Spleen (tissue), 11 donors: Measurements from ENCODE around the gene CSTB. TPM values are rescaled to one million over a fixed set of nuclear protein-coding genes. Genes with fewer than 3 reads are reported as not detected.
A peak's percentile ranks its signal among the peaks of the same experiment; 100 is the strongest.

Source experiments
- DNase-seq: peaks from one replicate; pipeline ENCODE4 v3.0.0-alpha.2; 2020
- H3K27ac ChIP-seq, 8 donors: fragments of 200-600 bp; sonication (generic) in 7 of 8; 1 replicate in 4 of 8; 2 replicates in 4 of 8; pipeline versions ENCODE4 v1.5.0 to v1.8.0; 2016 to 2021; ENCODE audit warnings: inconsistent platforms in 4 of 8, mild to moderate bottlenecking in 4 of 8, moderate library complexity in 1 of 8
- H3K27me3 ChIP-seq, 7 donors: fragments of 200-600 bp; sonication (generic) in 6 of 7; replicated peaks in 1 of 7; 1 replicate in 4 of 7; 2 replicates in 3 of 7; pipeline versions ENCODE4 v1.5.0 to v1.8.0; 2016 to 2021; ENCODE audit warnings: inconsistent platforms in 3 of 7, mild to moderate bottlenecking in 1 of 7
- H3K36me3 ChIP-seq, 6 donors: fragments of 200-600 bp; sonication (generic) in 5 of 6; 1 replicate in 4 of 6; 2 replicates in 2 of 6; pipeline versions ENCODE4 v1.5.0 to v1.8.0; 2016 to 2021; ENCODE audit warnings: inconsistent platforms in 2 of 6
- H3K4me1 ChIP-seq, 6 donors: fragments of 200-600 bp; sonication (generic) in 5 of 6; 1 replicate in 3 of 6; 2 replicates in 3 of 6; pipeline versions ENCODE4 v1.5.0 to v1.8.0; 2016 to 2021; ENCODE audit warnings: inconsistent platforms in 3 of 6
- H3K4me3 ChIP-seq, 8 donors: fragments of 200-600 bp; sonication (generic) in 7 of 8; 1 replicate in 4 of 8; 2 replicates in 4 of 8; pipeline versions ENCODE4 v1.5.0 to v1.8.0; 2016 to 2021; ENCODE audit warnings: inconsistent platforms in 4 of 8, mild to moderate bottlenecking in 4 of 8, moderate library complexity in 2 of 8
- H3K9me3 ChIP-seq, 8 donors: fragments of 200-600 bp; sonication (generic) in 7 of 8; 1 replicate in 4 of 8; 2 replicates in 4 of 8; pipeline versions ENCODE4 v1.5.0 to v1.8.0; 2016 to 2021; ENCODE audit warnings: inconsistent platforms in 4 of 8
- CTCF ChIP-seq, 11 experiments: fragments of 200-600 bp in 7 of 11; fragments of 450-650 bp in 4 of 11; sonication (generic) in 4 of 11; IDR thresholded peaks in 8 of 11; conservative IDR thresholded peaks in 3 of 11; 1 replicate in 7 of 11; 2 replicates in 4 of 11; pipeline versions ENCODE4 v1.4.0 to v1.8.0; 2016 to 2021; ENCODE audit warnings: antibody characterized with exemption in 11 of 11, inconsistent platforms in 4 of 11, mild to moderate bottlenecking in 1 of 11
- POLR2A ChIP-seq, 3 donors: fragments of 450-650 bp; IDR thresholded peaks; one replicate each; pipeline ENCODE4 v1.5.1; 2017; ENCODE audit warnings: antibody characterized with exemption in 3 of 3, mild to moderate bottlenecking in 1 of 3
- POLR2AphosphoS5 ChIP-seq, 3 donors: sonication (generic); formaldehyde crosslinking; IDR thresholded peaks; one replicate each; pipeline ENCODE4 v1.5.1; 2017; ENCODE audit warnings: antibody characterized with exemption in 3 of 3
- WGBS, 5 donors: extraction: QIAGEN DNeasy Blood & Tissue Kit in 3 of 5; methylation state at CpG; one replicate each; pipeline versions ENCODE4 v1.1.5 to v1.1.7; 2013 to 2018; 5-methylcytosine and 5-hydroxymethylcytosine counted together
- intact Hi-C: fragments of 100-400 bp; cut with DNase I; formaldehyde crosslinking; loops from one replicate; pipeline ENCODE4 v1.15.0; 2023; ENCODE audit warnings: low total_unique reads
- polyA plus RNA-seq, 3 donors: library from polyadenylated mRNA; stranded (reverse); fragments of 200-250 nt; gene quantifications; one replicate each; pipeline ENCODE4 v1.2.1, GENCODE V29; 2013
- total RNA-seq, 7 donors: library from RNA; depleted of rRNA in 3 of 7; stranded (reverse); fragments of >200 nt in 3 of 7; fragmentation: NEBNext Ultra II Directional in 4 of 7; extraction: Animal tissue kit (Norgen Biotek cat#: 25700) in 4 of 7; gene quantifications; one replicate each; pipeline versions ENCODE4 v1.1.0 to v1.2.1, GENCODE V29; 2016 to 2021
- donor health status: healthy with polysubstance abuse.
- donor health status: DM: no; HTN: no; CAD: no; lungs with moderate emphysema.
- donor health status: DM: no; HTN: no; CAD: no.
- donor health status: Bipolar disorder and iron deficiency.
- donor health status: healthy.
- donor health status: DM: no; HTN: no; CAD: no.
- donor health status: DM: yes; HTN: yes; CAD: no.

Gene CSTB
- total and polyA plus RNA-seq, 10 donors = 10.5 to 93.8 (median 33.2) TPM

- Histone ChIP-seq H3K4me3 (peak overlapping the region; percentile 38 to 71 (median 48)), H3K27me3 (no peaks in the 10 kb centered on the region), H3K9me3 (no peaks in the 10 kb centered on the region), H3K36me3 (peaks cover 0 to 31% (median 5%) of the 10 kb centered on the region in 6 donors), H3K4me1 (peaks cover 35 to 100% (median 73%) of the 10 kb centered on the region in 6 donors), H3K27ac (peak overlapping the region; percentile 72 to 88 (median 80))
- TF ChIP-seq CTCF (IDR thresholded peaks at IDR 0.05 in 8 of 11, conservative IDR thresholded peaks at IDR 0.05 in 3 of 11) (peak in 5 of 11 experiments; percentile 30 to 54 (median 39)), POLR2AphosphoS5 (IDR thresholded peaks at IDR 0.05) (peak; percentile 76 to 90 (median 86)), POLR2A (IDR thresholded peaks at IDR 0.05) (peak in 1 of 3 donors; percentile 24)
- DNase-seq = peak; percentile 94
- 5 to 17% (median 7%) methylated on average over 26 to 59 of the region's 59 CpGs for WGBS, 5 donors
- intact Hi-C loops = no loop called here
Observed at GRCh38 chr21:43728467-43729390, 47.4 kb downstream of the CSTB start.

- Histone ChIP-seq H3K4me1 (peaks cover 35 to 100% (median 72%) of the 10 kb centered on the region in 6 donors), H3K4me3 (peak overlapping the region; percentile 38 to 71 (median 48)), H3K27ac (peak overlapping the region; percentile 72 to 88 (median 80)), H3K27me3 (no peaks in the 10 kb centered on the region), H3K36me3 (peaks cover 0 to 33% (median 7%) of the 10 kb centered on the region in 6 donors), H3K9me3 (no peaks in the 10 kb centered on the region)
- TF ChIP-seq POLR2AphosphoS5 (IDR thresholded peaks at IDR 0.05) = no peak
- TF ChIP-seq CTCF (IDR thresholded peaks at IDR 0.05 in 8 of 11, conservative IDR thresholded peaks at IDR 0.05 in 3 of 11) = no peak
- no peak for DNase-seq
- 3 to 27% (median 25%) methylated on average over 5 to 7 of the region's 7 CpGs for WGBS, 5 donors
- intact Hi-C loops = no loop called here
Observed at GRCh38 chr21:43728154-43728466, 48.0 kb downstream of the CSTB start.

GRCh38 chr21:43727519-43728153, 48.5 kb downstream of the CSTB start:
- TF ChIP-seq POLR2AphosphoS5 (IDR thresholded peaks at IDR 0.05) (peak in 2 of 3 donors; percentile 23 to 42), CTCF (IDR thresholded peaks at IDR 0.05 in 8 of 11, conservative IDR thresholded peaks at IDR 0.05 in 3 of 11) (no peak)
- Histone ChIP-seq H3K36me3 (peaks cover 0 to 33% (median 7%) of the 10 kb centered on the region in 6 donors), H3K4me3 (peak overlapping the region in 5 of 8 donors; percentile 47 to 71 (median 48)), H3K27me3 (no peaks in the 10 kb centered on the region), H3K27ac (peak overlapping the region in 7 of 8 donors; percentile 72 to 88 (median 81)), H3K9me3 (no peaks in the 10 kb centered on the region), H3K4me1 (peaks cover 35 to 100% (median 72%) of the 10 kb centered on the region in 6 donors)
- 33 to 72% (median 52%) methylated on average over 4 to 10 of the region's 10 CpGs for WGBS, 5 donors
- DNase-seq = peak; percentile 81
- intact Hi-C loops = no loop called here
